HEK293T (cell line): ENCODE results near the gene SNX24.

Experiments used
- ELF4 ChIP-seq: fragments of 450-650 bp; IDR thresholded peaks from 2 replicates; pipeline ENCODE4 v1.6.1; 2017; ENCODE audit warnings: antibody characterized with exemption
- FOXA1 ChIP-seq: fragments of 450-650 bp; IDR thresholded peaks from 2 replicates; pipeline ENCODE4 v1.6.1; 2016; ENCODE audit warnings: mild to moderate bottlenecking
- FOXK2 ChIP-seq: fragments of 450-650 bp; IDR thresholded peaks from 2 replicates; pipeline ENCODE4 v1.6.1; 2016; ENCODE audit warnings: mild to moderate bottlenecking
- FOXM1 ChIP-seq: fragments of 450-650 bp; IDR thresholded peaks from 2 replicates; pipeline ENCODE4 v1.6.1; 2017; ENCODE audit warnings: mild to moderate bottlenecking, borderline replicate concordance
- HDGF ChIP-seq: fragments of 450-650 bp; IDR thresholded peaks from 2 replicates; pipeline ENCODE4 v1.6.1; 2017; ENCODE audit warnings: antibody characterized with exemption, borderline replicate concordance
- L3MBTL2 ChIP-seq: fragments of 450-650 bp; conservative IDR thresholded peaks from 2 replicates; pipeline ENCODE4 v1.6.1; 2016; ENCODE audit warnings: mild to moderate bottlenecking
- SP1 ChIP-seq: fragments of 450-650 bp; IDR thresholded peaks from 2 replicates; pipeline ENCODE4 v1.6.1; 2017
- SUZ12 ChIP-seq: fragments of 450-650 bp; IDR thresholded peaks from 2 replicates; pipeline ENCODE4 v1.6.1; 2016; ENCODE audit warnings: mild to moderate bottlenecking
- TARDBP ChIP-seq: fragments of 450-650 bp; IDR thresholded peaks from 2 replicates; pipeline ENCODE4 v1.6.1; 2016

GRCh38 chr5:123000731-123001130 is 155.3 kb downstream of the SNX24 start:
- TF ChIP-seq ELF4 (no peak), FOXA1 (no peak), TARDBP (no peak), HDGF (no peak), FOXK2 (no peak), L3MBTL2 (no peak), FOXM1 (no peak), SP1 (no peak), SUZ12 (no peak)
